HG03108 (cell line): ENCODE data around the gene IRF9.

Experiments
- ATAC-seq: cut with Tn5 transposase; IDR thresholded peaks from one replicate; pipeline ENCODE4 v1.9.1; 2021; ENCODE audit warnings: moderate library complexity; ENCODE audit not compliant: unreplicated experiment

IRF9 gene

GRCh38 chr14:24213866-24214662, 53.0 kb downstream of the IRF9 start:
- ATAC-seq: no peak

DNA sequence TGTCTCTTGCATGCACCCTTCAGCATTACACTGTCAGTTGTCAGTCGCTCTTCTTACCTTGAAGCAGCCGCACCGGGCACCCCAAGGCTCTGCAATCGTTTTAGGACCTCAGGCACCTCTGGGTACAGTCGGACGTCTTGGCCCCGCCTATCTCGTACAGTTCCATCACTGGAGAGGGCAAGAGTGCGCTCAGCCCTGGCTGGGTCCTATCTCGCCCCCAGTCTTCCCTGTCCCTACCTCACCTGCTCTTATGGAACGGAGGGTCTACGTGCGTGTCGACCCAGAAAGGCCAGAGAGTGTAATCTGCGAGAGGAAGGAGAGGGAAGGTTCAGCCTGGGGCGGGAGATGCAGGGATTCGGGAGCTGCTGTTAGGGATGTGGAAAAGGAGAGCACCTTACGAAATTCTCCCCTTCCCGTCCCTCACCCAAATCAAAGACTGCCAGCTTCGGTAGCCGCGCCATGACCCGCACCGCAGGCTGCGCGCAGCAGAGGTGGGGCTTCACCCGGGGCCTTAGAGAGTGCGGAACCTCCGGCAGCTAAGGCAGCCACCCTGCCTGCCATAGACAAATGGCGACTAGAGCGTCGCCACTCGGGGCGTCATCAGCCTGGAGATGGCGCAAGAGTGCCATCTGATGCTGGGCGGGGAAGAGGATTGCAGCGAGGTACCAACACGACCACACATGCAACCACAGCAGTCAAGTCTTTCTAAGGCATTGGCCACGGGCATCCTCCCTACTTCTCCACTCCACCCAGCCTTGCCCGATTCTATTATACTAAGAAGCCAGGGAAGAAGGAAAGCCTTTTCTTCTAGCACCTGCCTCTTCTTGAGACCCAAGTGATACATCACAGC, 54.7 kb downstream of the IRF9 start, which contains the start of gene MDP1:
TSS of gene MDP1 (minus strand) at position 572 of the 850 bp plus-strand sequence. CDS start at position 461, 111 bp downstream.
- ATAC-seq: peak; percentile 62
